Stimulated activated CD4-positive, alpha-beta T cell treated with anti-CD3 and anti-CD28 coated beads, Interleukin-15, amount 100 ng/mL, for 24 hours (primary cell): ENCODE results near the gene HCAR3.
"Not testable (repeated sequence)": the region's sequence is repeated elsewhere in the genome, so short reads cannot be mapped to it uniquely, and the experiment has no call there.

Experiments
- DNase-seq: peaks from one replicate; pipeline ENCODE4 v3.0.0-alpha.2; 2020

The HCAR3 gene

GRCh38 chr12:122716658-122717057 is at the start of gene HCAR3:
Gene HCAR3, minus strand, starts transcription at chr12:122716811. Its CDS starts 74 bp downstream, at chr12:122716737.
- not testable (repeated sequence) for DNase-seq

GRCh38 chr12:122757568-122757967 is 41.0 kb upstream of the HCAR3 start:
- no peak for DNase-seq

GRCh38 chr12:122754790-122755189 is 38.2 kb upstream of the HCAR3 start:
- no peak for DNase-seq

- DNase-seq = no peak
Measured at GRCh38 chr12:122753319-122753650, 36.7 kb upstream of the HCAR3 start.

- peak; percentile 100 for DNase-seq
Measured at GRCh38 chr12:122752464-122753318, 36.1 kb upstream of the HCAR3 start, which contains the start of gene DENR. Gene DENR, plus strand, starts transcription at chr12:122752824. Its CDS starts 878 bp downstream, at chr12:122753702.

GRCh38 chr12:122750781-122751515 is 34.3 kb upstream of the HCAR3 start:
- DNase-seq = not testable (repeated sequence)

GRCh38 chr12:122749569-122750332 is 33.1 kb upstream of the HCAR3 start:
- DNase-seq = no peak

- DNase-seq = no peak
Measured at GRCh38 chr12:122747224-122748135, 30.9 kb upstream of the HCAR3 start.

GRCh38 chr12:122743895-122744525 is 27.4 kb upstream of the HCAR3 start:
- DNase-seq = no peak

- DNase-seq = no peak
Measured at GRCh38 chr12:122740351-122740750, 23.7 kb upstream of the HCAR3 start.

- no peak for DNase-seq
Measured at GRCh38 chr12:122738571-122738970, 22.0 kb upstream of the HCAR3 start.

- DNase-seq = no peak
Measured at GRCh38 chr12:122732611-122733010, 16.0 kb upstream of the HCAR3 start.

- peak; percentile 54 for DNase-seq
Measured at GRCh38 chr12:122732170-122732569, 15.6 kb upstream of the HCAR3 start.

- peak; percentile 80 for DNase-seq
Measured at GRCh38 chr12:122730215-122731014, 13.8 kb upstream of the HCAR3 start, which contains the start of gene HCAR1. Gene HCAR1, minus strand, starts transcription at chr12:122730844. Its CDS starts 505 bp downstream, at chr12:122730339.

- no peak for DNase-seq
Measured at GRCh38 chr12:122729583-122730214, 13.1 kb upstream of the HCAR3 start.

- peak; percentile 60 for DNase-seq
Measured at GRCh38 chr12:122726080-122726558, 9.5 kb upstream of the HCAR3 start.

- DNase-seq = no peak
Measured at GRCh38 chr12:122725452-122726079, 9.0 kb upstream of the HCAR3 start.

GRCh38 chr12:122724641-122725243 is 8.1 kb upstream of the HCAR3 start:
- no peak for DNase-seq

- DNase-seq = no peak
Measured at GRCh38 chr12:122722387-122722786, 5.8 kb upstream of the HCAR3 start.
